ENCODE data around the gene OGG1.

Gene OGG1

DNA sequence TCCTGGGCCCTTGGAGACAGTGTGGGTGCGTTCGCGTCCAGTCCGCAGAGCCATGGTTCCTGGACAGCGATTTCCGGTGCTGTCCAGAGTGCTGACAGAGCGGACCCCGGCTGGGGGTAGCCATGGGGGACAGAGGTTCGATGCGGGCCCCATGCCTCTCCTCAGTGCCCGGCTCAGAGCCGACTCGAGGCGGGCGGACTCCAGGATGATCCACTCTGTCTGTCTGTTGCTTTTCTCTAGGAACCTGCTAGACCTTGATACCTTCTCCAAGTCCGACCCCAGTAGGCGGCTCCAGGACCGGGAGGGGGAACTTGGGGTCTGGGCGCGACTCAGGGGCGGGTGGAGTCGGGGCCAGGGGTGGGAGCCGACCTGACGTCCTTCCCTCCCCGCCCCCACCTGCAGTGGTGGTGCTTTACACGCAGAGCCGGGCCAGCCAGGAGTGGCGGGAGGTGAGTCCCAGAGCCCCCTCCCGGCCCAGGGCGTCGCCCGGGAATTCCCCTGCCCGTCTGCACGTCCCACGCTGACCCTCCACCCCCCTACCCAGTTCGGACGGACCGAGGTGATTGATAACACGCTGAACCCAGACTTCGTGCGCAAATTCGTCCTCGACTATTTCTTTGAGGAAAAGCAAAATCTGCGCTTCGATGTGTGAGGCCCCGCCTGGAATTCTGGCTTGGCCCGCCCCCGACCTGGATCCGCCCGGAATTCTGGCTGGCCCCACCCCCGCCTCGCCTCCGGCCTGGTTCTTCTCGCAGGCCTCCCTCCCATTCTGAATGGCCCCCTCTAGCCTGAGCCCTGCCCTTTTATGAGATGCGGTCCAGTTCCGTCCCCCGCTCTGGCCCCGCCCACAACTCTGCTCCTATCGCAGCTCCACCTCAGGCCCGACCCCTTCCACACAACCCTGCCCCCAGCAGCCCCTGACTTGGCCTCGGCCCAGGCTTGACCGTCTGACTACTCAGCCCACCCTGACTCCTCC, 45.1 kb upstream of the OGG1 start (continued):
- TF ChIP-seq ZNF239 (tag by site-specific recombination; IDR thresholded peaks at IDR 0.05) (no peak), KLF1 (tag by site-specific recombination; IDR thresholded peaks at IDR 0.05) (peak; percentile 81), ZNF600 (tag by site-specific recombination; IDR thresholded peaks at IDR 0.05) (no peak), ZNF529 (tag by site-specific recombination; IDR thresholded peaks at IDR 0.05; ENCODE audit: insufficient replicate concordance) (no peak), ZIC2 (tag by site-specific recombination; IDR thresholded peaks at IDR 0.05) (peak; percentile 71), ZFP37 (tag by site-specific recombination; IDR thresholded peaks at IDR 0.05) (no peak)

GRCh38 chr3:9710174-9710739, 39.5 kb upstream of the OGG1 start:
- Histone ChIP-seq H3K4me1 (ENCODE audit: control insufficient read depth, insufficient read depth, low read length) (no peaks in the 10 kb centered on the region), H3K27ac (ENCODE audit: extremely low read depth, low read depth, low read length) (no peak overlapping the region), H3K36me3 (ENCODE audit: control insufficient read depth in 2 of 2, insufficient read depth in 1 of 2, low read length in 2 of 2) (no peaks in the 10 kb centered on the region), H3K4me3 (ENCODE audit: low read depth, low read length) (no peak overlapping the region), H3K9me3 (ENCODE audit: control insufficient read depth, insufficient read depth, low read depth, low read length) (no peaks in the 10 kb centered on the region)
- CTCF ChIA-PET: no interaction called here
- POLR2A ChIA-PET: interaction anchor here (0.6 kb wide), 1 partner anchor 50 kb away, joined by 4 read pairs; no protein-coding TSS in a partner anchor
- TF ChIP-seq ZIC2 (tag by site-specific recombination; IDR thresholded peaks at IDR 0.05) (no peak), ZNF610 (tag by site-specific recombination; IDR thresholded peaks at IDR 0.05; ENCODE audit: borderline replicate concordance) (no peak), ZNF175 (tag by site-specific recombination; IDR thresholded peaks at IDR 0.05) (no peak), ZNF221 (tag by site-specific recombination; IDR thresholded peaks at IDR 0.05; ENCODE audit: borderline replicate concordance) (no peak), TRIM28 (IDR thresholded peaks at IDR 0.05; ENCODE audit: borderline replicate concordance, low read length) (no peak), EGR2 (tag by site-specific recombination; IDR thresholded peaks at IDR 0.05; ENCODE audit: low read depth) (peak; percentile 98), ZFHX2 (tag by site-specific recombination; conservative IDR thresholded peaks at IDR 0.05) (peak; percentile 94), ZNF10 (tag by site-specific recombination; IDR thresholded peaks at IDR 0.05) (no peak), ZNF248 (tag by site-specific recombination; IDR thresholded peaks at IDR 0.05) (no peak), GLI2 (tag by site-specific recombination; IDR thresholded peaks at IDR 0.05; ENCODE audit: borderline replicate concordance, low read depth) (no peak)

DNA sequence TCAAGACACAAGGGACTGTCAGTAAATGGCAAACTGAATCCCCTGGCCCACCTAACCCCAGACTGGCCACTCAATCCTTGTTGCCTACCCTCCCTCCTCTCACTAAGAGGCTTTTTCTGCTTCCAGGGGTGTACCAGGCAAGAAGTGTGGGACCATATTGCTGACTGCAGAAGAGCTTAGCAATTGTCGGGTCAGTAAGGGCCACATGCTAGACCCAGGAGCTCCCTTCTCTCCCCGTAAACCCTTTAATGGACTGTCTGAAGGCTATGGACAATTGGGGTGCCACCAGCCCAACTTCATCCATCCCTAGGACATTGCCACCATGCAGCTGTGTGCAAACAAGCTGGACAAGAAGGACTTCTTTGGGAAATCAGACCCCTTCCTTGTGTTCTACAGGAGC, 37.3 kb upstream of the OGG1 start:
- TF ChIP-seq CTCF (tag by site-specific recombination; IDR thresholded peaks at IDR 0.05) (no peak), ELK4 (IDR thresholded peaks at IDR 0.05; ENCODE audit: borderline replicate concordance, low read depth, low read length) (no peak), ZNF404 (tag by site-specific recombination; IDR thresholded peaks at IDR 0.05) (no peak), ZNF677 (tag by site-specific recombination; IDR thresholded peaks at IDR 0.05) (no peak), ATF2 (tag by site-specific recombination; IDR thresholded peaks at IDR 0.05; ENCODE audit: low read depth) (no peak), REPIN1 (tag by site-specific recombination; IDR thresholded peaks at IDR 0.05; ENCODE audit: low read depth) (no peak), BCL11B (tag by site-specific recombination; IDR thresholded peaks at IDR 0.05; ENCODE audit: low read depth) (no peak), ZNF670 (tag by site-specific recombination; IDR thresholded peaks at IDR 0.05; ENCODE audit: low read depth) (no peak), ZNF747 (tag by site-specific recombination; IDR thresholded peaks at IDR 0.05) (no peak), ZSCAN16 (tag by site-specific recombination; IDR thresholded peaks at IDR 0.05) (no peak), ZNF549 (tag by site-specific recombination; IDR thresholded peaks at IDR 0.05) (no peak), PRDM4 (tag by site-specific recombination; IDR thresholded peaks at IDR 0.05) (no peak)
- Histone ChIP-seq H3K4me3 (ENCODE audit: low read depth, low read length) (no peak overlapping the region), H3K36me3 (ENCODE audit: control insufficient read depth in 2 of 2, insufficient read depth in 1 of 2, low read length in 2 of 2) (no peaks in the 10 kb centered on the region), H3K4me1 (ENCODE audit: control insufficient read depth, insufficient read depth, low read length) (no peaks in the 10 kb centered on the region), H3K9me3 (ENCODE audit: control insufficient read depth, insufficient read depth, low read depth, low read length) (no peaks in the 10 kb centered on the region), H3K27ac (ENCODE audit: extremely low read depth, low read depth, low read length) (no peak overlapping the region)
- CTCF ChIA-PET: interaction anchor here (0.6 kb wide), 1 partner anchor 265 kb away, joined by 3 read pairs; no protein-coding TSS in a partner anchor
- POLR2A ChIA-PET: no interaction called here

Measured in HEK293 (cell line).